ENCODE results near the gene XAGE3.

XAGE3 gene

DNA sequence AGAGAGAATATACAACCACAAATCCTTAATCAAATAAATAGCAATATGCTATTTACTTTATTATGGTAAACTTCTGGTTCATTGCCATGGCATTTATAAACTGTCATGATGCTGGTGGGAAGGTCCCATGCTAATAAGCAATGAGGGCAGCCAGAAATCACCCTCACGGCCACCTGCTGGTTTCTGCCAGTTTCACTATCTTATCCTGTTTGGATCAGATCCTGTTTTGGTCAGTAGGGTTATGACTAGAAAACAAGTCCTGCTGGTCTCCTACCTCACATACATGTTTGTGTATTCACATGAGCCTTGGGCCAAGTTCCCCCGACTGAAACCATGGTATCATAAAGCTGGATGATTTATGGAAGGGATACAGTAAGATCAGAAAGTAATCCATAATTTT lies 28.7 kb downstream of the XAGE3 start:
- DNase-seq, result no peak

DNA sequence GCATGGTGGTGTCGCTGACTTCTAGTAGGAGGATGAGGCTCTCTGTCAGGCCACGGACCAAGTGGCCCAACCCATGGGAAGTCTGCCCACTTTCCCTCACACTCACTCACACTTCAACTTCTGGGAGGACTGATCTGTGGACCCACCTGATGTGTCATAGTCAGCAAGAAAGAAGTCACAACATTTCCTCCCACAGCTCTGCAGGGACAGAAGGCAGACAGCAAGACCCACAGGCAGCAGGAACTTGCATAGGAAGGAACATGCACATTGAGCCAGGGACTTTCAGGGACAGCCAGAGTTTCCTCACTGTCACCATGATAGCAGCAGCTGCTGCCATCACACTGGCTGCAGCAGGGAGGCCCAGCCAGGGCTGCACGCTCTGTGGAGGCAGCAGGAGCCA lies 37.3 kb downstream of the XAGE3 start:
- no peak for DNase-seq

DNA sequence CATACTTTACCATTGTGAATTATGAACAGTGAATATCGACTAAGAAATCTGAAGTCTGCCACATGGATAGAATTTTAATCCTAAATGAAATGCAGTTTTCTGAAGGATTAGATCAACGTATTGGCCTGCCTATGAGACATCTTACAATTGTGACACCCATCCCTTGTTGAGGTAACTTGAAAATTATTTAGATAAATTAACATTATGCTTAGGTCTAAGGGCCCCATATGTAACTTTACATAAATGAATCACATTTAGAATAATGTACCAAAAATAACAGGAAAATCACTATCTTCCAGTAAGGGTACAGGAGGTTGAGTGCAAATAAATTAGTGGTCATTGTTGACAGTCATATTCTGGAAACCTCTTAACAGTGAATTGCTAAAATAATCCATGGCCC lies 43.3 kb downstream of the XAGE3 start:
- DNase-seq, result no peak

DNA sequence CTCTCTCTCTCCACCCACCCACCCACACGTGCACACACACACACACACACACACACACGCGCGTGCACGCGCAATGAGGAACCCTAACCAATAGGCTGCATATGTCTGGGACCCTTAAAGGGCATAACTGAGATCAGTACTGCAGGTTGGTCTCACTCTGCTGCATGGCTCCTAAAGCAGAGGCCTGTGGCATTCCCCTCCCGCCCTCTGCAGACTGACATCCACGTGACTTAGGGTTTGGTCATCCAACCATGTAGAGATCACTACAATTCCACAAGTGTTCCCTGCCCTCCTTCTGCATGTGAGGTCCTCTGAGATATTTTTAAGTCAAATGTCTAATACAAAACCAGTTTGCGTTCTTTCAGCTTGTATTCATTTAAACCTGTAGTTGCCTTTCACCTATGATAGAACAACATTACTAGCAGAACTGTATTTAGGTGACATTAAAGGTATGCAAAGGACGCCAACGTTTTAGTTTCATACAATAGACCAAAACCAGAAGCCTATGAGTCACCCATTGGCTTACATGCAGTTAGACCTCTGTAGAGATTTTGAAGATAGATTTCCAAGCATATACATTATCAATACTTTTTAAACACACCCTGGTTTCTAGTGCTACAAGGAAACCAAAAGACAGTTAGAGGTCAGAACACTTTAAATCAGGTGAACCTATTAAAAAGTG lies 46.7 kb downstream of the XAGE3 start:
- no peak for DNase-seq

DNA sequence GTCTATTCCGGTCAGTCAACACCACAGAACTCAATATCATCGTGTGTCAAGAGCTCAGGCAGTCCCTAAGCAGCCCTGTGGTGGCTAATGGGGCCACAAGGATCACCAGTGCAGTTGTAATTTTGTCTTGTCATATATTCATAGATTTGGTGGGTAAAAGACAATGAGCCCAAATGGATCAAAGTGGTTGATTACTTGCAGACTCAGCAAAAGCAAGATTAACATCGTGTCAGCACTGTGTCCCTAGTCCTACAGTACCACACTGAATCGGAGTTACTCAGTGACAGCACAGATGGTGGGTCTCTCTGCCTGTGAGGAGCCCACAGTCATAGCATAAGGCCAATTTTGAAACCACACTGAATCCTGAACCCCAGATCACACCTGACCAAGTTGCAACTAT lies 48.1 kb downstream of the XAGE3 start:
- DNase-seq, result no peak

All from NCI-H1048 (cell line).